GM23338 (cell line): ENCODE measurements around the gene SMARCE1. TPM values are rescaled to one million over a fixed set of nuclear protein-coding genes. Genes with fewer than 3 reads are reported as not detected.

Experiments used
- ATAC-seq: fragments of 200-7000 bp; cut with Tn5 transposase; 3 replicates; pipeline ENCODE4 v1.9.1; 2020
- DNase-seq: peaks from one replicate; pipeline ENCODE4 v3.0.0-alpha.2; 2015; ENCODE audit warnings: low spot score
- H2AFZ ChIP-seq: fragments of 200-600 bp; sonication (generic); 2 replicates; pipeline ENCODE4 v1.8.0; 2016; ENCODE audit warnings: antibody characterized with exemption, mild to moderate bottlenecking, moderate library complexity
- H3F3A ChIP-seq: fragments of 200-600 bp; sonication (generic); replicated peaks from 2 replicates; pipeline ENCODE4 v1.8.0; 2017; ENCODE audit warnings: antibody characterized with exemption, mixed run types, low read depth
- H3K27ac ChIP-seq: fragments of 200-600 bp; sonication (generic); 2 replicates; pipeline ENCODE4 v1.6.1; 2016; ENCODE audit warnings: low read depth
- H3K27me3 ChIP-seq: fragments of 200-600 bp; sonication (generic); 2 replicates; pipeline ENCODE4 v1.8.0; 2016; ENCODE audit warnings: mild to moderate bottlenecking, mixed run types, moderate library complexity; ENCODE audit not compliant: insufficient read depth
- H3K36me3 ChIP-seq: fragments of 200-600 bp; sonication (generic); 2 replicates; pipeline ENCODE4 v1.8.0; 2016; ENCODE audit warnings: mild to moderate bottlenecking; ENCODE audit not compliant: insufficient read depth
- H3K4me1 ChIP-seq: fragments of 200-600 bp; sonication (generic); 2 replicates; pipeline ENCODE4 v1.8.0; 2016; ENCODE audit warnings: mild to moderate bottlenecking, moderate library complexity; ENCODE audit not compliant: insufficient read depth
- H3K4me2 ChIP-seq: fragments of 200-600 bp; sonication (generic); 2 replicates; pipeline ENCODE4 v1.7.1; 2017; ENCODE audit warnings: mixed run types
- H3K4me3 ChIP-seq: fragments of 200-600 bp; sonication (generic); 2 replicates; pipeline ENCODE4 v1.6.1; 2016; ENCODE audit warnings: mixed run types
- H3K79me2 ChIP-seq: fragments of 200-600 bp; sonication (generic); replicated peaks from 2 replicates; pipeline ENCODE4 v1.8.0; 2017; ENCODE audit warnings: mild to moderate bottlenecking; ENCODE audit not compliant: insufficient read depth
- H3K9me2 ChIP-seq: fragments of 200-600 bp; sonication (generic); 2 replicates; pipeline ENCODE4 v1.8.0; 2017; ENCODE audit not compliant: insufficient read depth
- H4K20me1 ChIP-seq: fragments of 200-600 bp; sonication (generic); replicated peaks from 2 replicates; pipeline ENCODE4 v1.8.0; 2017; ENCODE audit warnings: mild to moderate bottlenecking; ENCODE audit not compliant: insufficient read depth
- H3K27ac Mint-ChIP-seq: 2 replicates; pipeline ENCODE4 v1.8.0; 2020; ENCODE audit warnings: inconsistent platforms, mild to moderate bottlenecking, moderate library complexity, mixed read lengths
- H3K27me3 Mint-ChIP-seq: 3 replicates; pipeline ENCODE4 v1.8.0; 2022; ENCODE audit warnings: low read depth, mild to moderate bottlenecking, moderate library complexity, mixed read lengths, inconsistent platforms; ENCODE audit not compliant: insufficient read depth, poor library complexity
- H3K36me3 Mint-ChIP-seq: 3 replicates; pipeline ENCODE4 v1.8.0; 2021; ENCODE audit warnings: low read depth, mild to moderate bottlenecking, inconsistent platforms, moderate library complexity, mixed read lengths
- H3K4me1 Mint-ChIP-seq: 3 replicates; pipeline ENCODE4 v1.8.0; 2020; ENCODE audit warnings: mild to moderate bottlenecking, inconsistent platforms, mixed read lengths
- H3K4me3 Mint-ChIP-seq: 3 replicates; pipeline ENCODE4 v1.8.0; 2021; ENCODE audit warnings: moderate library complexity, mild to moderate bottlenecking, inconsistent platforms, mixed read lengths
- H3K9me3 Mint-ChIP-seq: 3 replicates; pipeline ENCODE4 v1.8.0; 2020; ENCODE audit warnings: moderate library complexity, mild to moderate bottlenecking, inconsistent platforms, mixed read lengths
- CREB1 ChIP-seq: fragments of 250-450 bp; sonication (Bioruptor Pico); IDR thresholded peaks from 2 replicates; pipeline ENCODE4 v1.5.0; 2020; ENCODE audit warnings: low read depth, mild to moderate bottlenecking, moderate library complexity
- EZH2 ChIP-seq: fragments of 200-600 bp; sonication (generic); IDR thresholded peaks from one replicate; pipeline ENCODE4 v1.8.0; 2017; ENCODE audit warnings: antibody characterized with exemption, mild to moderate bottlenecking, low read depth; ENCODE audit not compliant: unreplicated experiment
- JUNB ChIP-seq: IDR thresholded peaks from one replicate; pipeline ENCODE4 v1.6.1; 2016; ENCODE audit warnings: antibody characterized with exemption; ENCODE audit not compliant: unreplicated experiment
- NANOG ChIP-seq: IDR thresholded peaks from 2 replicates; pipeline ENCODE4 v1.6.1; 2016; ENCODE audit warnings: antibody characterized with exemption, borderline replicate concordance
- POLR2AphosphoS5 ChIP-seq: IDR thresholded peaks from 2 replicates; pipeline ENCODE4 v1.6.1; 2016; ENCODE audit warnings: antibody characterized with exemption, low read depth
- STAT1 ChIP-seq: IDR thresholded peaks from one replicate; pipeline ENCODE4 v1.6.1; 2016; ENCODE audit warnings: antibody characterized with exemption; ENCODE audit not compliant: unreplicated experiment
- ZNF114 ChIP-seq: fragments of 250-450 bp; sonication (Bioruptor Pico); IDR thresholded peaks from 2 replicates; pipeline ENCODE4 v1.5.0; 2020; ENCODE audit warnings: mild to moderate bottlenecking, moderate library complexity
- ZNF331 ChIP-seq: fragments of 250-450 bp; sonication (Bioruptor Pico); IDR thresholded peaks from 2 replicates; pipeline ENCODE4 v1.5.0; 2020; ENCODE audit warnings: low read depth, mild to moderate bottlenecking, moderate library complexity
- polyA plus RNA-seq: library from polyadenylated mRNA; unstranded; fragments of >200 nt; fragmentation: Nextera tagmentation; extraction: Ambion mirVana; gene quantifications from 2 replicates; pipeline ENCODE4 v1.2.1, GENCODE V29; 2016
- total RNA-seq: library from RNA; depleted of rRNA; stranded (reverse); fragments of >200 nt; shearing (Covaris generic); gene quantifications from 2 replicates; pipeline ENCODE4 v1.2.3, GENCODE V29; 2014
- TF ChIP-seq, protein P1 (sequence below), 2 experiments: fragments of 200-600 bp in 1 of 2; sonication (generic) in 1 of 2; conservative IDR thresholded peaks; 2 replicates each; pipeline versions ENCODE4 v1.5.1 to v1.6.1; 2016 to 2017; ENCODE audit warnings: antibody characterized with exemption in 2 of 2, low read depth in 2 of 2, mild to moderate bottlenecking in 2 of 2, moderate library complexity in 1 of 2
- TF ChIP-seq, protein P2 (sequence below): fragments of 250-450 bp; sonication (Bioruptor Pico); IDR thresholded peaks from 2 replicates; pipeline ENCODE4 v1.5.0; 2020; ENCODE audit warnings: mild to moderate bottlenecking, moderate library complexity
- TF ChIP-seq, protein P3 (sequence below): IDR thresholded peaks from 2 replicates; pipeline ENCODE4 v1.6.1; 2016; ENCODE audit warnings: antibody characterized with exemption
- TF ChIP-seq, protein P4 (sequence below): IDR thresholded peaks from one replicate; pipeline ENCODE4 v1.6.1; 2018; ENCODE audit warnings: antibody characterized with exemption; ENCODE audit not compliant: unreplicated experiment

SMARCE1 gene
- total and polyA plus RNA-seq, 2 experiments from 2014 or later: 101 to 258 TPM

DNA sequence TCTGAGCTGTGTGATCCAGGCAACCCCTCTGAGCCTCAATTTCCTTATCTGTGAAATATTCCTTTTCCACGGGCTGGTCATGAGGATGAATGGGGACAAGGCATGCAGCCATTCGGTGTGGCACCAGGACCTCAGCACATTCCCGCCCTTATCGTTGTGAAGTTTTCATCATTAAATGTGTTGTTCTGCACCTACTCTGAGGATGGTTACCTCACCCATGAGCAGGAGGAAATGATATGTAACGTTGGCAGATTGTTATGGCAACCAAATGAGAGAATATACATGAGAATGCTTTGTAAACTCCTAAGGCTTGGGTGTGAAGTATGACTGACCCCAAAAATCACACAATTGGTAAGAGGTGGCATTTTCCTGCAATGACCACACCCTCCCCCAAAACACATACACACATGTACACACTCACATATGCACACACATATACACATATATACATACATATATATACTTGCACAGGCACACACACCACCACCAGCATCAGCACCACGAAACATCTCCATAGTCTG, 39.5 kb downstream of the SMARCE1 start:
- H3K9me3 Mint-ChIP-seq: no peaks in the 10 kb centered on the region; the same call in 2 of the 3 replicates
- DNase-seq (no peak), ATAC-seq (no peak)
- Histone ChIP-seq H3K27ac (no peak overlapping the region), H4K20me1 (no peaks in the 10 kb centered on the region), H3K36me3 (no peaks in the 10 kb centered on the region), H3K79me2 (no peaks in the 10 kb centered on the region), H3K4me1 (peaks cover 7% of the 10 kb centered on the region), H3K4me2 (no peak overlapping the region), H3K4me3 (no peak overlapping the region), H3K9me2 (no peaks in the 10 kb centered on the region), H3F3A (no peaks in the 10 kb centered on the region), H2AFZ (no peak overlapping the region), H3K27me3 (no peaks in the 10 kb centered on the region)
- no peak overlapping the region for H3K27ac Mint-ChIP-seq
- H3K4me3 Mint-ChIP-seq: no peak overlapping the region
- no peaks in the 10 kb centered on the region for H3K27me3 Mint-ChIP-seq
- no peaks in the 10 kb centered on the region for H3K36me3 Mint-ChIP-seq
- TF ChIP-seq STAT1 (no peak), CREB1 (no peak), NANOG (no peak), ZNF114 (no peak), POLR2AphosphoS5 (no peak), EZH2 (no peak), ZNF331 (CRISPR knock-in tag) (no peak), JUNB (no peak)
- TF ChIP-seq, protein P1, sequence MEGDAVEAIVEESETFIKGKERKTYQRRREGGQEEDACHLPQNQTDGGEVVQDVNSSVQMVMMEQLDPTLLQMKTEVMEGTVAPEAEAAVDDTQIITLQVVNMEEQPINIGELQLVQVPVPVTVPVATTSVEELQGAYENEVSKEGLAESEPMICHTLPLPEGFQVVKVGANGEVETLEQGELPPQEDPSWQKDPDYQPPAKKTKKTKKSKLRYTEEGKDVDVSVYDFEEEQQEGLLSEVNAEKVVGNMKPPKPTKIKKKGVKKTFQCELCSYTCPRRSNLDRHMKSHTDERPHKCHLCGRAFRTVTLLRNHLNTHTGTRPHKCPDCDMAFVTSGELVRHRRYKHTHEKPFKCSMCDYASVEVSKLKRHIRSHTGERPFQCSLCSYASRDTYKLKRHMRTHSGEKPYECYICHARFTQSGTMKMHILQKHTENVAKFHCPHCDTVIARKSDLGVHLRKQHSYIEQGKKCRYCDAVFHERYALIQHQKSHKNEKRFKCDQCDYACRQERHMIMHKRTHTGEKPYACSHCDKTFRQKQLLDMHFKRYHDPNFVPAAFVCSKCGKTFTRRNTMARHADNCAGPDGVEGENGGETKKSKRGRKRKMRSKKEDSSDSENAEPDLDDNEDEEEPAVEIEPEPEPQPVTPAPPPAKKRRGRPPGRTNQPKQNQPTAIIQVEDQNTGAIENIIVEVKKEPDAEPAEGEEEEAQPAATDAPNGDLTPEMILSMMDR (conservative IDR thresholded peaks at IDR 0.05; ENCODE audit: low read depth in 2 of 2): no peak
- TF ChIP-seq, protein P2, sequence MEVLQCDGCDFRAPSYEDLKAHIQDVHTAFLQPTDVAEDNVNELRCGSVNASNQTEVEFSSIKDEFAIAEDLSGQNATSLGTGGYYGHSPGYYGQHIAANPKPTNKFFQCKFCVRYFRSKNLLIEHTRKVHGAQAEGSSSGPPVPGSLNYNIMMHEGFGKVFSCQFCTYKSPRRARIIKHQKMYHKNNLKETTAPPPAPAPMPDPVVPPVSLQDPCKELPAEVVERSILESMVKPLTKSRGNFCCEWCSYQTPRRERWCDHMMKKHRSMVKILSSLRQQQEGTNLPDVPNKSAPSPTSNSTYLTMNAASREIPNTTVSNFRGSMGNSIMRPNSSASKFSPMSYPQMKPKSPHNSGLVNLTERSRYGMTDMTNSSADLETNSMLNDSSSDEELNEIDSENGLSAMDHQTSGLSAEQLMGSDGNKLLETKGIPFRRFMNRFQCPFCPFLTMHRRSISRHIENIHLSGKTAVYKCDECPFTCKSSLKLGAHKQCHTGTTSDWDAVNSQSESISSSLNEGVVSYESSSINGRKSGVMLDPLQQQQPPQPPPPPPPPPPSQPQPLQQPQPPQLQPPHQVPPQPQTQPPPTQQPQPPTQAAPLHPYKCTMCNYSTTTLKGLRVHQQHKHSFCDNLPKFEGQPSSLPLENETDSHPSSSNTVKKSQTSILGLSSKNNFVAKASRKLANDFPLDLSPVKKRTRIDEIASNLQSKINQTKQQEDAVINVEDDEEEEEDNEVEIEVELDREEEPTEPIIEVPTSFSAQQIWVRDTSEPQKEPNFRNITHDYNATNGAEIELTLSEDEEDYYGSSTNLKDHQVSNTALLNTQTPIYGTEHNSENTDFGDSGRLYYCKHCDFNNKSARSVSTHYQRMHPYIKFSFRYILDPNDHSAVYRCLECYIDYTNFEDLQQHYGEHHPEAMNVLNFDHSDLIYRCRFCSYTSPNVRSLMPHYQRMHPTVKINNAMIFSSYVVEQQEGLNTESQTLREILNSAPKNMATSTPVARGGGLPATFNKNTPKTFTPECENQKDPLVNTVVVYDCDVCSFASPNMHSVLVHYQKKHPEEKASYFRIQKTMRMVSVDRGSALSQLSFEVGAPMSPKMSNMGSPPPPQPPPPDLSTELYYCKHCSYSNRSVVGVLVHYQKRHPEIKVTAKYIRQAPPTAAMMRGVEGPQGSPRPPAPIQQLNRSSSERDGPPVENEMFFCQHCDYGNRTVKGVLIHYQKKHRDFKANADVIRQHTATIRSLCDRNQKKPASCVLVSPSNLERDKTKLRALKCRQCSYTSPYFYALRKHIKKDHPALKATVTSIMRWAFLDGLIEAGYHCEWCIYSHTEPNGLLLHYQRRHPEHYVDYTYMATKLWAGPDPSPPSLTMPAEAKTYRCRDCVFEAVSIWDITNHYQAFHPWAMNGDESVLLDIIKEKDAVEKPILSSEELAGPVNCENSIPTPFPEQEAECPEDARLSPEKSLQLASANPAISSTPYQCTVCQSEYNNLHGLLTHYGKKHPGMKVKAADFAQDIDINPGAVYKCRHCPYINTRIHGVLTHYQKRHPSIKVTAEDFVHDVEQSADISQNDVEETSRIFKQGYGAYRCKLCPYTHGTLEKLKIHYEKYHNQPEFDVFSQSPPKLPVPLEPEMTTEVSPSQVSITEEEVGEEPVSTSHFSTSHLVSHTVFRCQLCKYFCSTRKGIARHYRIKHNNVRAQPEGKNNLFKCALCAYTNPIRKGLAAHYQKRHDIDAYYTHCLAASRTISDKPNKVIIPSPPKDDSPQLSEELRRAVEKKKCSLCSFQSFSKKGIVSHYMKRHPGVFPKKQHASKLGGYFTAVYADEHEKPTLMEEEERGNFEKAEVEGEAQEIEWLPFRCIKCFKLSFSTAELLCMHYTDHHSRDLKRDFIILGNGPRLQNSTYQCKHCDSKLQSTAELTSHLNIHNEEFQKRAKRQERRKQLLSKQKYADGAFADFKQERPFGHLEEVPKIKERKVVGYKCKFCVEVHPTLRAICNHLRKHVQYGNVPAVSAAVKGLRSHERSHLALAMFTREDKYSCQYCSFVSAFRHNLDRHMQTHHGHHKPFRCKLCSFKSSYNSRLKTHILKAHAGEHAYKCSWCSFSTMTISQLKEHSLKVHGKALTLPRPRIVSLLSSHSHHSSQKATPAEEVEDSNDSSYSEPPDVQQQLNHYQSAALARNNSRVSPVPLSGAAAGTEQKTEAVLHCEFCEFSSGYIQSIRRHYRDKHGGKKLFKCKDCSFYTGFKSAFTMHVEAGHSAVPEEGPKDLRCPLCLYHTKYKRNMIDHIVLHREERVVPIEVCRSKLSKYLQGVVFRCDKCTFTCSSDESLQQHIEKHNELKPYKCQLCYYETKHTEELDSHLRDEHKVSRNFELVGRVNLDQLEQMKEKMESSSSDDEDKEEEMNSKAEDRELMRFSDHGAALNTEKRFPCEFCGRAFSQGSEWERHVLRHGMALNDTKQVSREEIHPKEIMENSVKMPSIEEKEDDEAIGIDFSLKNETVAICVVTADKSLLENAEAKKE: no peak
- TF ChIP-seq, protein P3, sequence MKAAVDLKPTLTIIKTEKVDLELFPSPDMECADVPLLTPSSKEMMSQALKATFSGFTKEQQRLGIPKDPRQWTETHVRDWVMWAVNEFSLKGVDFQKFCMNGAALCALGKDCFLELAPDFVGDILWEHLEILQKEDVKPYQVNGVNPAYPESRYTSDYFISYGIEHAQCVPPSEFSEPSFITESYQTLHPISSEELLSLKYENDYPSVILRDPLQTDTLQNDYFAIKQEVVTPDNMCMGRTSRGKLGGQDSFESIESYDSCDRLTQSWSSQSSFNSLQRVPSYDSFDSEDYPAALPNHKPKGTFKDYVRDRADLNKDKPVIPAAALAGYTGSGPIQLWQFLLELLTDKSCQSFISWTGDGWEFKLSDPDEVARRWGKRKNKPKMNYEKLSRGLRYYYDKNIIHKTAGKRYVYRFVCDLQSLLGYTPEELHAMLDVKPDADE: no peak
- TF ChIP-seq, protein P4, sequence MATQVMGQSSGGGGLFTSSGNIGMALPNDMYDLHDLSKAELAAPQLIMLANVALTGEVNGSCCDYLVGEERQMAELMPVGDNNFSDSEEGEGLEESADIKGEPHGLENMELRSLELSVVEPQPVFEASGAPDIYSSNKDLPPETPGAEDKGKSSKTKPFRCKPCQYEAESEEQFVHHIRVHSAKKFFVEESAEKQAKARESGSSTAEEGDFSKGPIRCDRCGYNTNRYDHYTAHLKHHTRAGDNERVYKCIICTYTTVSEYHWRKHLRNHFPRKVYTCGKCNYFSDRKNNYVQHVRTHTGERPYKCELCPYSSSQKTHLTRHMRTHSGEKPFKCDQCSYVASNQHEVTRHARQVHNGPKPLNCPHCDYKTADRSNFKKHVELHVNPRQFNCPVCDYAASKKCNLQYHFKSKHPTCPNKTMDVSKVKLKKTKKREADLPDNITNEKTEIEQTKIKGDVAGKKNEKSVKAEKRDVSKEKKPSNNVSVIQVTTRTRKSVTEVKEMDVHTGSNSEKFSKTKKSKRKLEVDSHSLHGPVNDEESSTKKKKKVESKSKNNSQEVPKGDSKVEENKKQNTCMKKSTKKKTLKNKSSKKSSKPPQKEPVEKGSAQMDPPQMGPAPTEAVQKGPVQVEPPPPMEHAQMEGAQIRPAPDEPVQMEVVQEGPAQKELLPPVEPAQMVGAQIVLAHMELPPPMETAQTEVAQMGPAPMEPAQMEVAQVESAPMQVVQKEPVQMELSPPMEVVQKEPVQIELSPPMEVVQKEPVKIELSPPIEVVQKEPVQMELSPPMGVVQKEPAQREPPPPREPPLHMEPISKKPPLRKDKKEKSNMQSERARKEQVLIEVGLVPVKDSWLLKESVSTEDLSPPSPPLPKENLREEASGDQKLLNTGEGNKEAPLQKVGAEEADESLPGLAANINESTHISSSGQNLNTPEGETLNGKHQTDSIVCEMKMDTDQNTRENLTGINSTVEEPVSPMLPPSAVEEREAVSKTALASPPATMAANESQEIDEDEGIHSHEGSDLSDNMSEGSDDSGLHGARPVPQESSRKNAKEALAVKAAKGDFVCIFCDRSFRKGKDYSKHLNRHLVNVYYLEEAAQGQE: no peak
- H3K4me1 Mint-ChIP-seq: peaks cover 17% of the 10 kb centered on the region
